ENCODE data around the gene BANP. TPM values are rescaled to one million over a fixed set of nuclear protein-coding genes. Genes with fewer than 3 reads are reported as not detected.
"Not testable (repeated sequence)": the region's sequence is repeated elsewhere in the genome, so short reads cannot be mapped to it uniquely, and the experiment has no call there.

BANP gene
- total RNA-seq, 1 experiment from 2014 or later = 22.8 TPM

GRCh38 chr16:88047462-88047861 lies 96.2 kb downstream of the BANP start:
- no peak for DNase-seq (ENCODE audit: low spot score)

DNA sequence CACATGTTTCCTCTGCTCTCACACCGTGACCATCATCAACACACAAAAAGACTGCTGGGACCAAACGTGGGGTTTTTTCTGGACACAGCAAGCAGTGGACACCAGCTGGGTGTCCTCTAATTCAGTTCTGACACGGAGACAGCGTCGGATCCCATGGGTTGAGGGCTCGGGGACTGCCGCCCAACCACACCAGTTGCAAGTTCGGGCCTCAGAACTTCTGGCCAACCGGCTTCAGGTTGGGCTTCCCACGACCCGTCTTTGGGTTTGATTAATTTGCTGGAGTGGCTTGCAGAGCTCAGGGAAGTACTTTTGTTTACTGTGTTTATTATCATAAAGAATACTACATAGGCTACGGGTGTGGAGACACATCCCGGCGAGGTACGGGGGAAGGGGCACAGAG lies 97.8 kb downstream of the BANP start:
- no peak for DNase-seq (ENCODE audit: low spot score)

DNA sequence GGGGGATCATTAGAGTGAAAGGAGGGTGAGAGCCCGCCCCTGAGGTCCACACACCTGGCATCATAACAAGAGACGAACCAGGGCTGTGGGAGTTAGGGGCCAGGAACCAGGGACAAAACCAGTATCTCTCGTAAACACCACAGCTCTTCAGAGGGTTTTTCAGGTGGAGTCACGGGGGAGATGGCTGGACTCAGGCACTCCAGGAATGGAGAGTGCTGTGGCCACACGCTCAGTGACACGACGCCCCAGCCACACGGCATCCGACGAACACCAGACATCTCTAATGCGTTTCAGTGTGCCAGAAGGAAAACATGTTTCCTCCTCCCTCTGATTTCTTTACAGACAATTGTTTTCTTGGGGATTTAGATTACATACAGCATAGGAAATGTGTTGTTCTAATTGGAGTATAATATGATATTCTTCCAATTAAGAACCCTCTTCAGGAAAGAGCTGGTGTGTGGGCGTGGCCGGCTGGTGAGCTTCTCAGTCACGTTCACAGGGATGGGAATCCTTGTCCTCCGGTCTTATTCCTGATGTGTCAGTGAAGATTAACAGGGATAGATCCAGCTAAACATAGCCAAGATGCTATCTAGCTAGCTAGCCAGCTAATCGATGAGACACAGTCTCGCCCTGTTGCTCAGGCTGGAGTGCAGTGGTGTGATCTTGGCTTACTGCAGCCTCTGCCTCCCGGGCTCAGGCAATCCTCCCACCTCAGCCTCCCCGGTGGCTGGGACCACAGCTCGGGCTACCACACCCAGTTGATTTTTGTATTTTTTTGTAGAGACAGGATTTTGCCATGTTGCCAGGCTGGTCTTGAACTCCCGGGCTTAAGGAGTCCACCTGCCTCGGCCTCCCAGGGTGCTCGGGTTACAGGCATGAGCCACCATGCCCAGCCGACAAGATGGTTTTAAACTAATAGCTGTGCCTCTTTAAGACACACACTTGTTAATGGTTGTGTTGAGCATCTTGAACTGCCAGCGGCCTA lies 98.6 kb downstream of the BANP start:
- DNase-seq (ENCODE audit: low spot score) = no peak

GRCh38 chr16:88050952-88051660 lies 99.9 kb downstream of the BANP start:
- no peak for DNase-seq (ENCODE audit: low spot score)

GRCh38 chr16:88052661-88053060 lies 101.4 kb downstream of the BANP start:
- no peak for DNase-seq (ENCODE audit: low spot score)

- not testable (repeated sequence) for DNase-seq (ENCODE audit: low spot score)
Measured at GRCh38 chr16:88053479-88053878, 102.2 kb downstream of the BANP start.

DNA sequence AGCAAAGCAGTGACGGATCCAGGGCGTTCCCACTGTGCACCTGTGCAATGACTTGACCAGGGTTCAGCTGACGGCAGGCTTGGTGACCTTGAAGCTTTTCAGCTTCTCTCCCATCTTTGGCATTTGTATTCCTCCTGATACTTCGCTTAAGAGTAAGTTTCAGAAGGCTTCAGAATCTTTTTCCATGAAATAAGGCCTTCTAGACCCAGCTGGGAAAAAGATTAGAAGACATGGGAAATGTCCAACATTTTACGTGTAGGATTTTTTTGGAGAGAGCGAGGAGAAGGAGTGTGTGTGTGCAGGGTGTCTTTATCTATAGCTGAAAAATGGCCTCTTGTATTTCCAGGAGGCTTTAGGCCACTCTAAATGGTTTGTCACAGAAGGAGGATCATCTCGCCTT lies 104.1 kb downstream of the BANP start:
- DNase-seq (ENCODE audit: low spot score) = no peak

- DNase-seq (ENCODE audit: low spot score) = no peak
Measured at GRCh38 chr16:88056212-88056611, 105.0 kb downstream of the BANP start.

- no peak for DNase-seq (ENCODE audit: low spot score)
Measured at GRCh38 chr16:88057656-88058055, 106.4 kb downstream of the BANP start.

- DNase-seq (ENCODE audit: low spot score) = no peak
Measured at GRCh38 chr16:88058136-88058535, 106.9 kb downstream of the BANP start.

DNA sequence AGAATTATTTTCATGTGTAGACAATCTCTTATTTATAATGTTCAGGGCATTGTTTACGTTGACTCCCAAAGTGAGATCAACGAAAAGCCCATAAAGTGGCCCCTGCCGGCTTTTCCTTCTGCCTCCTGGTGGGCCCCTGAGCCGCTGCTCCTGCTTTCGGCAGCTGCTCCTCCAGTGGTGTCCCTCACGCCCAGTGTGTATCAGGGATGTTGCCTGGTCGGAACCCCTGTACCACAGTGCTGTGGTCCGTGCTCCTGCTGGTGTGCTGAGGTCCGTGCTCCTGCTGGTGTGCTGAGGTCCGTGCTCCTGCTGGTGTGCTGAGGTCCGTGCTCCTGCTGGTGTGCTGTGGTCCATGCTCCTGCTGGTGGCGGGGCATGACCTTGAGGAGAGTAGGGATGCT lies 107.6 kb downstream of the BANP start:
- DNase-seq (ENCODE audit: low spot score) = no peak

DNA sequence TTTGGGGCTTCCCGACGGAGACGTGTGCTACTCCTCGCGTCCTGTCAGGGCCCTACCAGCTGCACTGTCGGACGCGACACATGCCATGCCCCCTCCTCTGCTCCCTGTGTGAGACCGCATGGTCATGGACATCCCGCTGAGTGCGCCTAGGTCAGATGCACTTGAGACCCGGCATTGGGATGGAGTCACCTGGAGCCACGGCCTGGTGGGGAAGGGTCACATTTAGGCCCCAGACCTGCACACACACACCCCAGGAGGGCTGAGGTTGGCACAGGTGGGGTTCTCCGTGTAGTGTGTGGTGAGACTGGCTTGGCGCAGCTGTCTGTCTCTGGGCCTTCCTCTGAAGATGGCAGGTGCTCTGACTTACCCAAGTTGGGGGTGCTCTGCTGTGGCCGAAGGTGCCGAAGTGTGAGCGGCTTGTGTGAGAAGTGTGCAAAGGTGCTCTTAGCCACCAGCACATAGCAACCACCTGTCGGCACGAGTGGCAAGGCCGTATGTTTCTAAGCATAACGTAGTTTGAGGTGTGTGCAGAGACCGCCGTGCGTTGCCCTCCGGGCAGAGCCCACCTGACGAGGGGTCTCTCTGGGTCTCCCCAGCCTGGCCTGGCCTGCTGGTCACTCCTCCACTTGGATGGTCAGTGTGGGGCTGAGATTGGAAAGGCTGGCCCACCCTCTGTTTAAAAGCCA lies 108.6 kb downstream of the BANP start:
- no peak for DNase-seq (ENCODE audit: low spot score)

DNA sequence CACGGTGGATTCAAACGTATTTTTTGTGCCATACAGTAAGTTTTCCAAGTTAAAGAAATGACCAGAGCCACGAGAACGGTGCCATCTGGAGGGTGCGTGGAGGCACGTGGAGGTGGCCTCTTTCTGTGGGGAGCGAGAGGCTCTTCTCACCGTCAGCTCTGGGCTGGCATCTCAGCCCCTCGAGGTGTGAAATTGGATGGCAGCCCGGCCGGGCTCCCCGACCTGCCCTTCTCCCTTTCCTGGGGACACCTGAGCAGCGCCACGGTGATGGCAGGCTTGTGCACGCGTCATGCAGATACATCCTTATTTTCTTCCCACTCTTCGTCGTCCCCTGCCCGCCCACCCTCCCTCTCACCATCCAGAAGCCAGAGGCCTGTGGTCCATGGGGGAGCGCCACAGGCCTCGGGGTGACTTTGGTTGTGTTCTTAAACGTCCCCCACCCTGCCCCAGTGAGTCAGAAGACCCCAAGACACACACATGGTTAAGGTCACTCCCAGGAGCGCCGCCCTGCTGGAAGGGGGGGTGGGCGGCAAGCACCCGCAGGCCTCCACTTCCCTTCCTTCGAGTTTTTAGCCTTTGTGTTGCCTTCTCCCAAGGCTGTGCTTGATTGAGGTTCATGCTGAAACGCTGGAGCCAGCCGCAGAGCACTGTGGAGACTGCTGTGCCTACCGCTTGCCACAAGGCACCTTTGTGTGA lies 109.4 kb downstream of the BANP start:
- DNase-seq (ENCODE audit: low spot score) = no peak

DNA sequence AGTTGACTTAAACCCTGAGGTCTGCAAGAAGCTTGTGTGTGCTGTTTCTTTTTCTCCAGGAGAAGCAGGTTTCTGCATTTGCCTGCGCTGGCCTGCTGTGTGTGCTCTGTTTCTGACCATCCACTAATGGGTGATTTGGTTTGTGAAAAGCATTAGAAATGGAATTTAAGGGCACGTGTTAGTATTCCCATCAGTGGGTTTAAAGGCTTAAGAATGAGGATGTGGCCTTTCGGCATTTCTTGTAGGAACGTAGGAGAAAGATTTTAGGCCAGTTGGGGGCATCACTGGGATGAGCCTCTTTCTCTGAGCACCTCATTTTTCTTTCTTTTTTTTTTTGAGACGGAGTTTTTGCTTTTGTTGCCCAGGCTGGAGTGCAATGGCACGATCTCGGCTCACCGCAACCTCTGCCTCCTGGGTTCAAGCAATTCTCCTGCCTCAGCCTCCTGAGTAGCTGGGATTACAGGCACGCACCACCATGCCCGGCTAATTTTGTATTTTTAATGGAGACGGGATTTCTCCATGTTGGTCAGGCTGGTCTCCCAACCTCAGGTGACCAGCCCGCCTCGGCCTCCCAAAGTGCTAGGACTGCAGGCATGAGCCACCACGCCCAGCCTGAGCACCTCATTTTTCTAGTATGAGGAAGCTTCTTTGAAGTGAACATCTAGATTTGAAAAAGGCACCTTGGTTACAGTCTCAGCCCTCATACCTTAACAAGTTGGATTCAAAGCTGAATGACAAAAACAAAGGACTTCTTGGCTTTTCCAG lies 110.3 kb downstream of the BANP start:
- no peak for DNase-seq (ENCODE audit: low spot score)

- no peak for DNase-seq (ENCODE audit: low spot score)
Measured at GRCh38 chr16:88062341-88063210, 111.3 kb downstream of the BANP start.

- peak; percentile 11 for DNase-seq (ENCODE audit: low spot score)
Measured at GRCh38 chr16:88063211-88063773, 112.1 kb downstream of the BANP start.

- DNase-seq (ENCODE audit: low spot score) = no peak
Measured at GRCh38 chr16:88064011-88064888, 113.0 kb downstream of the BANP start.
